ENCODE measurements around the gene NTRK3. TPM values are rescaled to one million over a fixed set of nuclear protein-coding genes. Genes with fewer than 3 reads are reported as not detected.

The NTRK3 gene
- total RNA-seq, 4 donors from 2014 or later: 0.35 to 5.8 (median 3.0) TPM

DNA sequence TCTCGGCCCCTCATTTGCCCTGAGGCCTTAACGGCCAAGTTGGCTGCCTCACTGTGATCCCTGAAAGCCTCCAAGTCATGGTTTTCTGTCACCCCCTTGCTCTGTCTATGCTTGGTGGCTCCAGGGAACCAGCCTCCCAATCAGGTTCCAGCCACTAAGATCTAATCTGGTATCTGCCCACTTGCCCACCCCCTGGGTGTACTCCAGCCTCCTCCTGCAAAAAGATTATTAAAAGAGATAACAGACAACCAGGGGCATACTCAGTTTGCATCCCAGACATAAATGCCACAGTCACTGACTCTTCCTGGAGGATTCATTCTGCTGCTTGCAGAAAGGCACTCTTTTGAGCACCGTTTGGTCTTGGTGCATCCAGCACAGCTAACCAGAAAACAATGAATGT is 103.9 kb downstream of the NTRK3 start:
- H3K27ac ChIP-seq: no peak overlapping the region
- H3K36me3 ChIP-seq: no peaks in the 10 kb centered on the region
- DNase-seq: no peak
- TF ChIP-seq POLR2A (IDR thresholded peaks at IDR 0.05): no peak
- TF ChIP-seq, protein P1, sequence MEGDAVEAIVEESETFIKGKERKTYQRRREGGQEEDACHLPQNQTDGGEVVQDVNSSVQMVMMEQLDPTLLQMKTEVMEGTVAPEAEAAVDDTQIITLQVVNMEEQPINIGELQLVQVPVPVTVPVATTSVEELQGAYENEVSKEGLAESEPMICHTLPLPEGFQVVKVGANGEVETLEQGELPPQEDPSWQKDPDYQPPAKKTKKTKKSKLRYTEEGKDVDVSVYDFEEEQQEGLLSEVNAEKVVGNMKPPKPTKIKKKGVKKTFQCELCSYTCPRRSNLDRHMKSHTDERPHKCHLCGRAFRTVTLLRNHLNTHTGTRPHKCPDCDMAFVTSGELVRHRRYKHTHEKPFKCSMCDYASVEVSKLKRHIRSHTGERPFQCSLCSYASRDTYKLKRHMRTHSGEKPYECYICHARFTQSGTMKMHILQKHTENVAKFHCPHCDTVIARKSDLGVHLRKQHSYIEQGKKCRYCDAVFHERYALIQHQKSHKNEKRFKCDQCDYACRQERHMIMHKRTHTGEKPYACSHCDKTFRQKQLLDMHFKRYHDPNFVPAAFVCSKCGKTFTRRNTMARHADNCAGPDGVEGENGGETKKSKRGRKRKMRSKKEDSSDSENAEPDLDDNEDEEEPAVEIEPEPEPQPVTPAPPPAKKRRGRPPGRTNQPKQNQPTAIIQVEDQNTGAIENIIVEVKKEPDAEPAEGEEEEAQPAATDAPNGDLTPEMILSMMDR (IDR thresholded peaks at IDR 0.05): no peak
- H3K4me3 ChIP-seq: no peak overlapping the region
- no peaks in the 10 kb centered on the region for H3K9me3 ChIP-seq
- no peaks in the 10 kb centered on the region for H3K27me3 ChIP-seq
- H3K4me1 ChIP-seq: no peaks in the 10 kb centered on the region

DNA sequence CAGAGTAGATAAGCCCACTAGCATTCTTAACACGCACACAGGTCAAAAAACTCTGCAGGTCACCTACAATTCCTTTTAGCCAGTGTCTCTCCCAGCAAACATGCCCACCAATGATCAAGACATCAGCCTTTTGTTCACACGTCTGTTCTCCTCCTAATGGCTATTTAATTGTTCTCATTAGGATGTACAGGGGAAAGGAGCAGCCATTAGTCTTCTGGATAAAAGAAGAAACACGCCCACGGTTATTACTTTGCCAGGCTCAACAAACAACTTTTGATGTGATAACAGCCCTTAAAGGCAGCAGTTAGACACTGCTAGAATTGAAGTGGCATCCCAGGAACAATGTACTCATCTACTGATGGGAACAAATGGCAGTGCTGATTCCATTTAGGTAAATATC is 108.8 kb downstream of the NTRK3 start:
- no peak for DNase-seq
- Histone ChIP-seq H3K4me1 (no peaks in the 10 kb centered on the region), H3K27me3 (no peaks in the 10 kb centered on the region), H3K9me3 (no peaks in the 10 kb centered on the region), H3K4me3 (no peak overlapping the region), H3K36me3 (no peaks in the 10 kb centered on the region), H3K27ac (no peak overlapping the region)
- no peak for TF ChIP-seq POLR2A (IDR thresholded peaks at IDR 0.05)
- TF ChIP-seq, protein P1 (IDR thresholded peaks at IDR 0.05): no peak

GRCh38 chr15:88144921-88145653 is 111.5 kb downstream of the NTRK3 start:
- no peaks in the 10 kb centered on the region for H3K9me3 ChIP-seq

GRCh38 chr15:88142121-88142520 is 114.4 kb downstream of the NTRK3 start:
- no peak for TF ChIP-seq POLR2A (IDR thresholded peaks at IDR 0.05)
- no peaks in the 10 kb centered on the region for H3K9me3 ChIP-seq

More at GRCh38 chr15:88144921-88145653, 111.5 kb downstream of the NTRK3 start:
- H3K27ac ChIP-seq: no peak overlapping the region
- no peaks in the 10 kb centered on the region for H3K36me3 ChIP-seq
- no peak overlapping the region for H3K4me3 ChIP-seq
- DNase-seq: no peak
- H3K27me3 ChIP-seq: no peaks in the 10 kb centered on the region
- TF ChIP-seq POLR2A (IDR thresholded peaks at IDR 0.05): no peak
- TF ChIP-seq, protein P1 (IDR thresholded peaks at IDR 0.05): no peak
- no peaks in the 10 kb centered on the region for H3K4me1 ChIP-seq

DNA sequence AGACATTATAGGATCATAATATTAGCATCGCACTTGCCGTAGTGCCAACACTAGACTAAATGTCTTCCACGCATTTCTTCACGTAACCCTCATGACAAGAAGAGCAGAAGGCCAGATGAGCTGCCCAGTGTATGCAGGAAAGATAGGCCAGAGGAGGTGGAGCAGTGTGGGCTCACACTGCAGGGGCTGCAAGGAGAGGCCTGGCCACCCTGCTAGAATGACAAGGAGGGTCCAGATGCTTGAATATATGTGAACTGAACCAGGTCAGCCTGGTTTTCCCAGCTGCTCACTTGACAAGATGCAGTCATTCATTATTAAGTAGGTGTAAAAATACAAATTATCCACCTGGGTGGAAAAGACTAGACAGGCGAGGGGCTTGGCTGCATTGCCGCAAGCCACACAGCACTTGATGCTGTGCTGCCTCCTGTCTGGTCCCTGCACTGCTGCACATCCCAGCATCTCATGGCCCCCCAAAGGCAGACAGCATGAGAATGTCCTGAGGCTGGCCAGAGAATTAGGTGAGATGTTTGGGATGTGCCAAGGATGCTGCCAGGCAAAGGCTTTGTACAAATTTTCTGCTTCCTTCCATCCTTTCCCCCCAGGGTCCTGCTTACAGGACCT is 115.2 kb downstream of the NTRK3 start:
- no peaks in the 10 kb centered on the region for H3K9me3 ChIP-seq
- no peaks in the 10 kb centered on the region for H3K4me1 ChIP-seq
- H3K27me3 ChIP-seq: no peaks in the 10 kb centered on the region
- DNase-seq: no peak
- H3K4me3 ChIP-seq: no peak overlapping the region
- TF ChIP-seq POLR2A (IDR thresholded peaks at IDR 0.05): no peak
- TF ChIP-seq, protein P1 (IDR thresholded peaks at IDR 0.05): no peak
- H3K27ac ChIP-seq: no peak overlapping the region
- no peaks in the 10 kb centered on the region for H3K36me3 ChIP-seq

More at GRCh38 chr15:88142121-88142520, 114.4 kb downstream of the NTRK3 start:
- Histone ChIP-seq H3K36me3 (no peaks in the 10 kb centered on the region), H3K27me3 (no peaks in the 10 kb centered on the region), H3K27ac (no peak overlapping the region), H3K4me1 (no peaks in the 10 kb centered on the region), H3K4me3 (no peak overlapping the region)
- no peak for DNase-seq

GRCh38 chr15:88140398-88140797 is 116.1 kb downstream of the NTRK3 start:
- Histone ChIP-seq H3K36me3 (no peaks in the 10 kb centered on the region), H3K4me3 (no peak overlapping the region), H3K4me1 (no peaks in the 10 kb centered on the region), H3K27ac (no peak overlapping the region), H3K27me3 (no peaks in the 10 kb centered on the region), H3K9me3 (no peaks in the 10 kb centered on the region)
- TF ChIP-seq, protein P1 (IDR thresholded peaks at IDR 0.05): no peak
- no peak for TF ChIP-seq POLR2A (IDR thresholded peaks at IDR 0.05)
- no peak for DNase-seq
